HUES64 (cell line): ENCODE data around the gene ETFA.

Experiments
- H3K27ac ChIP-seq: 2 replicates; pipeline ENCODE4 v1.7.0; 2013; ENCODE audit warnings: low read depth, low read length, inconsistent platforms
- H3K27me3 ChIP-seq: 2 replicates; pipeline ENCODE4 v1.6.1; 2013; ENCODE audit warnings: mild to moderate bottlenecking, low read length; ENCODE audit not compliant: insufficient read depth
- H3K36me3 ChIP-seq: 2 replicates; pipeline ENCODE4 v1.6.1; 2013; ENCODE audit warnings: mild to moderate bottlenecking, low read length; ENCODE audit not compliant: insufficient read depth
- H3K4me1 ChIP-seq: 2 replicates; pipeline ENCODE4 v1.6.1; 2013; ENCODE audit warnings: mild to moderate bottlenecking, low read length, moderate library complexity; ENCODE audit not compliant: insufficient read depth
- H3K4me3 ChIP-seq: 2 replicates; pipeline ENCODE4 v1.5.1; 2013; ENCODE audit warnings: mild to moderate bottlenecking, low read length, moderate library complexity
- H3K9ac ChIP-seq: 2 replicates; pipeline ENCODE4 v1.6.1; 2013; ENCODE audit warnings: mild to moderate bottlenecking, low read depth, low read length
- H3K9me3 ChIP-seq: 2 replicates; pipeline ENCODE4 v1.6.1; 2013; ENCODE audit warnings: low read depth, low read length; ENCODE audit not compliant: insufficient read depth
- WGBS: fragments of 150-250, 120-280 bp; methylation state at CpG from one replicate; pipeline ENCODE4 v1.1.7; 2013; ENCODE audit warnings: missing lambda C conversion rate; 5-methylcytosine and 5-hydroxymethylcytosine counted together

The ETFA gene

GRCh38 chr15:76190070-76190564 lies 121.2 kb downstream of the ETFA start:
- Histone ChIP-seq H3K9ac (no peak overlapping the region), H3K4me1 (0 out of 2 replicates have a peak, but pooled peaks cover 3% of the 10 kb centered on the region), H3K27me3 (peaks cover 18% of the 10 kb centered on the region), H3K9me3 (no peaks in the 10 kb centered on the region), H3K4me3 (no peak overlapping the region), H3K27ac (no peak overlapping the region), H3K36me3 (no peaks in the 10 kb centered on the region)
- WGBS: 80% methylated on average over 12 of the region's 12 CpGs

GRCh38 chr15:76189106-76189505 lies 122.2 kb downstream of the ETFA start:
- 83% methylated on average over 2 of the region's 2 CpGs for WGBS
- Histone ChIP-seq H3K4me1 (0 out of 2 replicates have a peak, but pooled peaks cover 1% of the 10 kb centered on the region), H3K27me3 (peaks cover 18% of the 10 kb centered on the region), H3K27ac (no peak overlapping the region), H3K9me3 (no peaks in the 10 kb centered on the region), H3K9ac (no peak overlapping the region), H3K4me3 (no peak overlapping the region), H3K36me3 (no peaks in the 10 kb centered on the region)

- Histone ChIP-seq H3K9me3 (no peaks in the 10 kb centered on the region), H3K36me3 (no peaks in the 10 kb centered on the region), H3K4me3 (no peak overlapping the region), H3K27ac (no peak overlapping the region), H3K4me1 (no peaks in the 10 kb centered on the region), H3K9ac (no peak overlapping the region), H3K27me3 (peaks cover 18% of the 10 kb centered on the region)
- WGBS: 93% methylated on average over 4 of the region's 4 CpGs
These were observed 124.1 kb downstream of the ETFA start for GRCh38 chr15:76187163-76187562.

GRCh38 chr15:76185716-76186115 lies 125.6 kb downstream of the ETFA start:
- Histone ChIP-seq H3K4me3 (no peak overlapping the region), H3K9me3 (no peaks in the 10 kb centered on the region), H3K36me3 (no peaks in the 10 kb centered on the region), H3K27me3 (peaks cover 18% of the 10 kb centered on the region), H3K9ac (no peak overlapping the region), H3K27ac (no peak overlapping the region), H3K4me1 (no peaks in the 10 kb centered on the region)
- 42% methylated on average over 3 of the region's 3 CpGs for WGBS

GRCh38 chr15:76184650-76185035 lies 126.6 kb downstream of the ETFA start:
- WGBS: 81% methylated on average over 13 of the region's 13 CpGs
- Histone ChIP-seq H3K27me3 (0 out of 2 replicates have a peak, but pooled peaks cover 8% of the 10 kb centered on the region), H3K4me3 (no peak overlapping the region), H3K27ac (no peak overlapping the region), H3K4me1 (no peaks in the 10 kb centered on the region), H3K9me3 (no peaks in the 10 kb centered on the region), H3K36me3 (no peaks in the 10 kb centered on the region), H3K9ac (no peak overlapping the region)

- Histone ChIP-seq H3K9ac (no peak overlapping the region), H3K4me3 (no peak overlapping the region), H3K27ac (no peak overlapping the region), H3K9me3 (no peaks in the 10 kb centered on the region), H3K27me3 (0 out of 2 replicates have a peak, but pooled peaks cover 2% of the 10 kb centered on the region), H3K36me3 (no peaks in the 10 kb centered on the region), H3K4me1 (no peaks in the 10 kb centered on the region)
- 88% methylated on average over 10 of the region's 10 CpGs for WGBS
These were observed 127.2 kb downstream of the ETFA start for GRCh38 chr15:76183930-76184649.

- Histone ChIP-seq H3K4me3 (no peak overlapping the region), H3K9ac (no peak overlapping the region), H3K36me3 (no peaks in the 10 kb centered on the region), H3K27me3 (no peaks in the 10 kb centered on the region), H3K4me1 (no peaks in the 10 kb centered on the region), H3K9me3 (no peaks in the 10 kb centered on the region), H3K27ac (no peak overlapping the region)
- 95% methylated on average over 9 of the region's 9 CpGs for WGBS
These were observed 129.6 kb downstream of the ETFA start for GRCh38 chr15:76181705-76182107.

GRCh38 chr15:76180321-76180720 lies 130.9 kb downstream of the ETFA start:
- no peak overlapping the region for H3K4me3 ChIP-seq
- no peaks in the 10 kb centered on the region for H3K9me3 ChIP-seq
- H3K27ac ChIP-seq: no peak overlapping the region
- 93% methylated on average over 7 of the region's 7 CpGs for WGBS
- no peaks in the 10 kb centered on the region for H3K4me1 ChIP-seq
- no peaks in the 10 kb centered on the region; the same call in 1 of the 2 replicates for H3K27me3 ChIP-seq
- no peak overlapping the region for H3K9ac ChIP-seq
- no peaks in the 10 kb centered on the region for H3K36me3 ChIP-seq

GRCh38 chr15:76179023-76179422 lies 132.2 kb downstream of the ETFA start:
- Histone ChIP-seq H3K27me3 (no peaks in the 10 kb centered on the region; the same call in 1 of the 2 replicates), H3K27ac (no peak overlapping the region), H3K9ac (no peak overlapping the region), H3K4me3 (no peak overlapping the region), H3K4me1 (no peaks in the 10 kb centered on the region), H3K36me3 (no peaks in the 10 kb centered on the region), H3K9me3 (no peaks in the 10 kb centered on the region)
- 93% methylated on average over 4 of the region's 4 CpGs for WGBS

GRCh38 chr15:76178296-76179000 lies 132.8 kb downstream of the ETFA start:
- Histone ChIP-seq H3K36me3 (no peaks in the 10 kb centered on the region), H3K4me3 (no peak overlapping the region), H3K9ac (no peak overlapping the region), H3K9me3 (no peaks in the 10 kb centered on the region), H3K4me1 (no peaks in the 10 kb centered on the region), H3K27me3 (no peaks in the 10 kb centered on the region; the same call in 1 of the 2 replicates), H3K27ac (no peak overlapping the region)
- 90% methylated on average over 21 of the region's 21 CpGs for WGBS

- Histone ChIP-seq H3K27ac (no peak overlapping the region), H3K4me3 (no peak overlapping the region), H3K4me1 (no peaks in the 10 kb centered on the region), H3K27me3 (no peaks in the 10 kb centered on the region; the same call in 1 of the 2 replicates), H3K36me3 (no peaks in the 10 kb centered on the region), H3K9me3 (no peaks in the 10 kb centered on the region), H3K9ac (no peak overlapping the region)
- 86% methylated on average over 15 of the region's 15 CpGs for WGBS
These were observed 133.7 kb downstream of the ETFA start for GRCh38 chr15:76177491-76178040.
